Measurements from ENCODE around the gene HDHD3.
"Not testable (repeated sequence)": the region's sequence is repeated elsewhere in the genome, so short reads cannot be mapped to it uniquely, and the experiment has no call there.

The HDHD3 gene

DNA sequence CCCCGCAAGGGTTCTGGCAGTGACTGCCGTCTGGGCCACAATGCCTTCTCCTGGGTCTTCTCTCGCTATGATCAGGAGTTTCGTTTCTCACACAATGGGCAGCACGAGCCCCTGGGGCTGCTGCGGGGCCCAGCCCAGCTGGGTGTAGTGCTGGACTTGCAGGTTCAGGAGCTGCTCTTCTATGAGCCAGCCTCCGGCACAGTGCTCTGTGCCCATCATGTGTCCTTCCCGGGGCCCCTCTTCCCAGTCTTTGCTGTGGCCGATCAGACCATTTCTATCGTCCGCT is 7.0 kb downstream of the HDHD3 start:
- Histone ChIP-seq H3K27me3 (ENCODE audit: insufficient read depth, low read depth, severe bottlenecking) (no peaks in the 10 kb centered on the region), H3K36me3 (peaks cover 23% of the 10 kb centered on the region), H3K27ac (no peak overlapping the region), H3K4me3 (ENCODE audit: low read depth, low read length) (no peak overlapping the region), H3K9me3 (ENCODE audit: severe bottlenecking) (no peaks in the 10 kb centered on the region)
- no peak for DNase-seq
- TF ChIP-seq, protein P1, sequence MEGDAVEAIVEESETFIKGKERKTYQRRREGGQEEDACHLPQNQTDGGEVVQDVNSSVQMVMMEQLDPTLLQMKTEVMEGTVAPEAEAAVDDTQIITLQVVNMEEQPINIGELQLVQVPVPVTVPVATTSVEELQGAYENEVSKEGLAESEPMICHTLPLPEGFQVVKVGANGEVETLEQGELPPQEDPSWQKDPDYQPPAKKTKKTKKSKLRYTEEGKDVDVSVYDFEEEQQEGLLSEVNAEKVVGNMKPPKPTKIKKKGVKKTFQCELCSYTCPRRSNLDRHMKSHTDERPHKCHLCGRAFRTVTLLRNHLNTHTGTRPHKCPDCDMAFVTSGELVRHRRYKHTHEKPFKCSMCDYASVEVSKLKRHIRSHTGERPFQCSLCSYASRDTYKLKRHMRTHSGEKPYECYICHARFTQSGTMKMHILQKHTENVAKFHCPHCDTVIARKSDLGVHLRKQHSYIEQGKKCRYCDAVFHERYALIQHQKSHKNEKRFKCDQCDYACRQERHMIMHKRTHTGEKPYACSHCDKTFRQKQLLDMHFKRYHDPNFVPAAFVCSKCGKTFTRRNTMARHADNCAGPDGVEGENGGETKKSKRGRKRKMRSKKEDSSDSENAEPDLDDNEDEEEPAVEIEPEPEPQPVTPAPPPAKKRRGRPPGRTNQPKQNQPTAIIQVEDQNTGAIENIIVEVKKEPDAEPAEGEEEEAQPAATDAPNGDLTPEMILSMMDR (IDR thresholded peaks at IDR 0.05; ENCODE audit: low read depth, low read length): no peak

DNA sequence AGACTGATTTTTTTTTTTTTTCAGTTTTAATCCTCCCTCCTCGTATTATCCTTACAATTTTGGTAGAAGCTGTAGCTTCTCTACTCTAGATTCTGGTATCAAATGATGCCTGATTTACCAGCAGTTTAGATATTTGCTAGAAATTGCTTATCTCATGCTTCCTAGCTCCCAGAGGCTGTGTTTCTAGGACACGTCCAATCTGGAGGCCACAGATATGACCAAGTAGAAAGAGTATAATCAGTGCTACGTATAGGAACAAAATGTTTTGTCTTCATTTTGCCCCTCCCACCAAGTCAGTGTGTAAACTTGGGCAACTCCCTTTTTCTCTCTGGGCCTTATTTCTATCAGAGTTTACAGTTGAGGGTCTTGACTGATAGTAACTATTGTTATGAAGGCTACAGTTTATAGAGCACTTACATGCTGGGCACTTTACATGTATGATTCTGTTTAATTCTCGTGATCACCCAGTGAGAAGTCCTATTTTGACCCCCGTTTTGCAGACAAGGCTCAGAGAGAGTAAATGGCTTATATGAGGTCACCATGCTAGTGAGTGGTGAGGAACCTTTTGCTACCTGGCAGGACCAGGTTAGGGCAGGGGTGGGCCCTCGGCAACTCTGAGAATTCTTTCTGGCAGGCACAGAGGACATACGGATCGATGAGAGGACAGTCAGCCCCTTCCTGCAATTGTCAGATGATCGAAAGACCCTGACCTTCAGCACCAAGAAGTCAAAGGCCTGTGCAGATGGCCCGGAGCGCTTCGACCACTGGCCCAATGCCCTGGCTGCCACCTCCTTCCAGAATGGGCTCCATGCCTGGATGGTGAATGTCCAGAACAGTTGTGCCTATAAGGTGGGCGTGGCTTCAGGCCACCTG is 7.6 kb downstream of the HDHD3 start:
- H3K4me3 ChIP-seq (ENCODE audit: low read depth, low read length): no peak overlapping the region
- H3K27ac ChIP-seq: no peak overlapping the region
- H3K36me3 ChIP-seq: peaks cover 17% of the 10 kb centered on the region
- no peaks in the 10 kb centered on the region for H3K27me3 ChIP-seq (ENCODE audit: insufficient read depth, low read depth, severe bottlenecking)
- no peak for DNase-seq
- H3K9me3 ChIP-seq (ENCODE audit: severe bottlenecking): no peaks in the 10 kb centered on the region
- TF ChIP-seq, protein P1 (IDR thresholded peaks at IDR 0.05; ENCODE audit: low read depth, low read length): no peak

DNA sequence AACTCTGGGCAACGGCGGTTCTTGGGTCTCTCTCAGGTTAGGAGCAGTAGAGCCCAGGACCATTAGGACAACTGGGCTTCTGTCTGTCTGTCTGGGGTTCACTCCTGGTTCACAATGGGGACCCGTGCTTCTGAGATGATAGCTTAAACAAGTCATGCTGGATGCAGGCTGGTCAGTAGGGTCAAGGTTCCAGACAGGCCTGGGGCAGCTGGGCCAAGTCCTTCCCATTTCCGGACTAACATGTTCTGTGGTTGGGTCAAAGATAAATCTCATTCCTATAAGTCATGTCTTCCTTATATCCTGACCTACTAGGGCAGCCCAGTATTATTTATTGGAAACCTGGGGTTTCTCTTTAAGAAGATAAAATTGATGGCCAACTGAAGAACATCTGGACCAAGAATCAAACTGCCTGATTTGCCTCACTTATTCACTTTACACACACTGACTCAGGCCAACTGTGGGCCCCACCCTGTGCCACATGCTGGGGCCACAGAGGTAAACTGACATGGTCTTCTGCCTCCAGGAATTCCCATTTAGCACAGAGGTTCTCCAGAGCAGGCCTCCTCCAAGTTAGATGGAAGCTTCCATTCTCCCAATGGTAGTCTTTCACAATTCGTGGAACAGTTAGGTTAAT is 8.3 kb downstream of the HDHD3 start:
- H3K4me3 ChIP-seq (ENCODE audit: low read depth, low read length): no peak overlapping the region
- no peaks in the 10 kb centered on the region for H3K27me3 ChIP-seq (ENCODE audit: insufficient read depth, low read depth, severe bottlenecking)
- H3K9me3 ChIP-seq (ENCODE audit: severe bottlenecking): no peaks in the 10 kb centered on the region
- no peak overlapping the region for H3K27ac ChIP-seq
- no peak for DNase-seq
- TF ChIP-seq, protein P1 (IDR thresholded peaks at IDR 0.05; ENCODE audit: low read depth, low read length): no peak
- H3K36me3 ChIP-seq: peaks cover 10% of the 10 kb centered on the region

DNA sequence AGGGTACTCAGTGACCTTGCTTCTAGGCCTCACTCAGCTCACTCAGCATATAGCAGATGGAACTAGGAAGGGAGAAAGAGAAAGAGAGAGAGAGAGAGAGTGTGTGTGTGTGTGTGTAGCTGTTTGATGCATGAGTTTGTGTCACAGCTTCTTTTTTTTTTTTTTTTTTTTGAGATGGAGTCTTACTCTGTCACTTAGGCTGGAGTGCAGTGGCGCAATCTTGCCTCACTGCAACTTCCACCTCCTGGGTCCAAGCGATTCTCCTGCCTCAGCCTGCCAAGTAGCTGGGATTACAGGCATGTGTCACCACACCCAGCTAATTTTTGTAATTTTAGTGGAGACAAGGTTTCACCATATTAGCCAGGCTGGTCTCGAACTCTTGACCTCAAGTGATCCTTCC is 11.1 kb downstream of the HDHD3 start:
- not testable (repeated sequence) for H3K36me3 ChIP-seq

DNA sequence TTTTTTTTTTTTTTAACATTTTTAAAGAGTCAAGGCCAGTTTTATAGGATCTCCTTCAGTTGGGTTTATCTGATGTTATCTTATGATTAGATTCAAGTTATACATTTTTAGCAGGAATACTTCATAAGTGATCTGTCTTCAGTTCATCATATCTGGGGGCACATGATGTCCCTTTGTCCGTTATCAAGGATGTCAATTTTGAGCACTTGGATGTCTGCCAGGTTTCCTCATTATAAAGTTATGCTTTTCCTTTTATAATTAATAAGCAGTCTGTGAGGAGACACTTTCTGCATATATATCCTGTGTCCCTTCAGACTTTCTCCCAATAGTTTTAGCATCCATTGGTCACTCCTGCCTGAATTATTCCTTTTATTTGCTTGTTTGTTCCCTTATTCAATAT is 11.8 kb downstream of the HDHD3 start:
- no peak for DNase-seq
- Histone ChIP-seq H3K4me3 (ENCODE audit: low read depth, low read length) (no peak overlapping the region), H3K27me3 (ENCODE audit: insufficient read depth, low read depth, severe bottlenecking) (no peaks in the 10 kb centered on the region), H3K27ac (no peak overlapping the region), H3K9me3 (ENCODE audit: severe bottlenecking) (no peaks in the 10 kb centered on the region), H3K36me3 (no peaks in the 10 kb centered on the region)
- TF ChIP-seq, protein P1 (IDR thresholded peaks at IDR 0.05; ENCODE audit: low read depth, low read length): no peak

More for the DNA sequence above, 11.1 kb downstream of the HDHD3 start:
- not testable (repeated sequence) for DNase-seq; H3K9me3 ChIP-seq (ENCODE audit: severe bottlenecking); H3K27me3 ChIP-seq (ENCODE audit: insufficient read depth, low read depth, severe bottlenecking); H3K27ac ChIP-seq; H3K4me3 ChIP-seq (ENCODE audit: low read depth, low read length)

DNA sequence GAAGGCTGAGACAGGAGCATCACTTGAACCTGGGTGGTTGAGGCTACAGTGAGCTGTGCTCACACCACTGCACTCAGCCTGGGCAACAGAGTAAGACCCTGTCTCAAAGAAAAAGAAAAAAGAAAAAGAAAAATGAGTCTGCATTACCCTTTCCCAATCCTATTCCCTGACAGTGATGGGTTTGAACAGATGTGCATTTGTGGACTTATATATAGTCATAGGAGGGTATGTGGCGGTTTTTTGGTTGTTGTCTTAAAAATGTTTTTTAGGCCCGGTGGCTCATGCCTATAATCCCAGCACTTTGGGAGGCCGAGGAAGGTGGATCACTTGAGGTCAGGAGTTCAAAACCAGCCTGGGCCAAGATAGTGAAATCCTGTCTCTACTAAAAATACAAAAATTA is 13.4 kb downstream of the HDHD3 start:
- TF ChIP-seq, protein P1 (IDR thresholded peaks at IDR 0.05; ENCODE audit: low read depth, low read length): no peak
- Histone ChIP-seq H3K36me3 (no peaks in the 10 kb centered on the region), H3K27me3 (ENCODE audit: insufficient read depth, low read depth, severe bottlenecking) (no peaks in the 10 kb centered on the region), H3K4me3 (ENCODE audit: low read depth, low read length) (no peak overlapping the region), H3K9me3 (ENCODE audit: severe bottlenecking) (no peaks in the 10 kb centered on the region), H3K27ac (no peak overlapping the region)
- no peak for DNase-seq

Data from WERI-Rb-1 (cell line).